Karpas-422 (cell line): ENCODE data around the gene LAMA3. TPM values are rescaled to one million over a fixed set of nuclear protein-coding genes. Genes with fewer than 3 reads are reported as not detected.

Experiments
- DNase-seq: peaks from one replicate; pipeline ENCODE4 v3.0.0-alpha.2; 2015
- H2AFZ ChIP-seq: fragments of 200-600 bp; sonication (generic); 2 replicates; pipeline ENCODE4 v1.6.1; 2014; ENCODE audit warnings: antibody characterized with exemption, low read length, mixed read lengths
- H3K27ac ChIP-seq: fragments of 200-600 bp; sonication (generic); 2 replicates; pipeline ENCODE4 v1.5.1; 2014; ENCODE audit warnings: mild to moderate bottlenecking, low read length, moderate library complexity
- H3K27me3 ChIP-seq: fragments of 200-600 bp; sonication (generic); 2 replicates; pipeline ENCODE4 v1.6.1; 2014; ENCODE audit warnings: low read length, mixed read lengths
- H3K36me3 ChIP-seq: fragments of 200-600 bp; sonication (generic); 2 replicates; pipeline ENCODE4 v1.6.1; 2014; ENCODE audit warnings: low read length, mixed read lengths; ENCODE audit not compliant: insufficient read depth
- H3K4me1 ChIP-seq: fragments of 200-600 bp; sonication (generic); 2 replicates; pipeline ENCODE4 v1.6.1; 2014; ENCODE audit warnings: mild to moderate bottlenecking, low read length, mixed read lengths
- H3K4me2 ChIP-seq: fragments of 200-600 bp; sonication (generic); 2 replicates; pipeline ENCODE4 v1.6.1; 2014; ENCODE audit warnings: low read length, low read depth, mild to moderate bottlenecking; ENCODE audit not compliant: poor library complexity, severe bottlenecking
- H3K4me3 ChIP-seq: fragments of 200-600 bp; sonication (generic); 2 replicates; pipeline ENCODE4 v1.5.1; 2014; ENCODE audit warnings: mild to moderate bottlenecking, antibody characterized with exemption, low read length, mixed read lengths
- H3K79me2 ChIP-seq: fragments of 200-600 bp; sonication (generic); 2 replicates; pipeline ENCODE4 v1.6.1; 2014; ENCODE audit warnings: mild to moderate bottlenecking, low read length, mixed read lengths
- H3K9ac ChIP-seq: fragments of 200-600 bp; sonication (generic); 2 replicates; pipeline ENCODE4 v1.6.0; 2014; ENCODE audit warnings: low read length
- H3K9me2 ChIP-seq: fragments of 200-600 bp; sonication (generic), shearing (Covaris generic); replicated peaks from 2 replicates; pipeline ENCODE4 v1.6.0; 2014; ENCODE audit warnings: mild to moderate bottlenecking, low read length, moderate library complexity; ENCODE audit not compliant: insufficient read depth
- H3K9me3 ChIP-seq: fragments of 300-700, 200-600 bp; sonication (generic); 2 replicates; pipeline ENCODE4 v1.6.1; 2014; ENCODE audit warnings: low read length, mixed read lengths
- H4K20me1 ChIP-seq: fragments of 200-600 bp; sonication (generic); 2 replicates; pipeline ENCODE4 v1.6.1; 2014; ENCODE audit warnings: mild to moderate bottlenecking, antibody characterized with exemption, low read length, low read depth; ENCODE audit not compliant: insufficient read depth
- total RNA-seq: library from RNA; depleted of rRNA; stranded (reverse); fragments of >200 nt; shearing (Covaris generic); gene quantifications from 2 replicates; pipeline ENCODE4 v1.2.3, GENCODE V29; 2014; ENCODE audit warnings: low replicate concordance

LAMA3 gene
- total RNA-seq, 1 experiment from 2014 or later: not detected

DNA sequence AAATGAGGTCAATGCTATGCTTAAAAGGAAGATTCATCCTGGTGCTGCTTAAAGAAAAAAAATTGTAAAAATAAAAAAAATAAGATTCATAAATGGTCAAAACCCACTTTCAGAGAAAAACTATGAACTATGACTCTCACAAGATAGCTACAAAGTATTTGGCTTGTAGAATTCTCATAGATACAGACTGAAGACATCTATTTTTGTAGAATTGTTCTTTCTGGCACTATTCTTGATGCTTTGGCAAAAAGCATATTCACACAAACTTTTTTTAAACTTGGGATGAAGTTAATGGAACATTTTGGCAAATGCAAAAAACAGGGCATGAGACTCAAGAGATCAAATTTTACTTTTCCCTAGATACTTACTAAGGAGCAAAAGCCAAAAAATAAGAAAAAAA is 14.0 kb upstream of the LAMA3 start:
- Histone ChIP-seq H3K9me2 (0 out of 2 replicates have a peak, but pooled peaks cover 4% of the 10 kb centered on the region), H3K4me1 (no peaks in the 10 kb centered on the region), H3K9me3 (no peaks in the 10 kb centered on the region), H3K9ac (no peak overlapping the region), H4K20me1 (no peaks in the 10 kb centered on the region), H3K36me3 (no peaks in the 10 kb centered on the region), H3K4me2 (no peak overlapping the region), H3K4me3 (no peak overlapping the region), H3K79me2 (no peaks in the 10 kb centered on the region), H3K27ac (no peak overlapping the region), H2AFZ (no peak overlapping the region), H3K27me3 (no peaks in the 10 kb centered on the region)
- DNase-seq: no peak

DNA sequence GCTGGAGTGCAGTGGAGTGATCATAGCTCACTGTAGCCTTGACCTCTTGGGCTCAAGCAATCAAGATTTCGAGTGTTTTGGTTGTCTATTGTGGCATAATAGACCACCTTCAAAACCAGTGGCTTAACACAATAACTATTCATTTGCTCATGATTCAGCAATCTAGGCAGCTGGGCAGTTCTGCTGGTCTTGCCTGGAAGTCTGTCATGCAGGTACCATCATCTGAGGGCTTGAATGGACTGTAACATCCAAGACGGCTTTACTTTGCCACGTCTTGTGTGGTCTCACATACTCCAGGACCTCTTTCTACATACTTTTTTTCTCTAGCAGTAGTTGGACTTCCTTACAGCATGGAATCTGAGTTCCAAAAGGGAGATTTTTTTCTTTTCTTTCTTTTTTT is 13.4 kb upstream of the LAMA3 start:
- Histone ChIP-seq H3K9me2 (0 out of 2 replicates have a peak, but pooled peaks cover 4% of the 10 kb centered on the region), H3K79me2 (no peaks in the 10 kb centered on the region), H3K27me3 (no peaks in the 10 kb centered on the region), H3K4me3 (no peak overlapping the region), H4K20me1 (no peaks in the 10 kb centered on the region), H3K4me2 (no peak overlapping the region), H3K9ac (no peak overlapping the region), H3K36me3 (no peaks in the 10 kb centered on the region), H3K9me3 (no peaks in the 10 kb centered on the region), H3K27ac (no peak overlapping the region), H3K4me1 (no peaks in the 10 kb centered on the region), H2AFZ (no peak overlapping the region)
- DNase-seq: no peak

DNA sequence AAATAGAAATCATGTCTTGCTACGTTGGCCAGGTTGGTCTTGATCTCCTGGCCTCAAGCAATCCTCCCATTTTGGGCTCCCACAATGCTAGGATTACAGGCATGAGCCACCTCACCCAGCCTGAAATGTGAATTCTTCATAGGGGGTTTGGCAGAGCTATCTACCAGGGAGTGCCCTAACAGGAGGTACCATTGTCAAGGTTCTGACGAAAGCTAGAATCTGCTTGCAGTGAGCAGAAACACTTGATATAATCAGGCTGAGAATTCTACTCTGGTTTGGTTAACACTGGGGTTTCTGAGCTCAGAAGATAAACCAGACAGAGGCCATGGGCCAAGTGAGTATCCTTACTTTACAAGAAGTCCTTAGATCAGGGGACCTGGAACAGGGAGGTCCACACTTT is 7.2 kb upstream of the LAMA3 start:
- no peak overlapping the region for H3K4me2 ChIP-seq
- no peaks in the 10 kb centered on the region for H4K20me1 ChIP-seq
- no peaks in the 10 kb centered on the region for H3K9me3 ChIP-seq
- H3K9ac ChIP-seq: no peak overlapping the region
- no peak overlapping the region for H3K27ac ChIP-seq
- no peaks in the 10 kb centered on the region for H3K4me1 ChIP-seq
- no peaks in the 10 kb centered on the region for H3K27me3 ChIP-seq
- H3K4me3 ChIP-seq: no peak overlapping the region
- no peak overlapping the region for H2AFZ ChIP-seq
- H3K79me2 ChIP-seq: no peaks in the 10 kb centered on the region
- 0 out of 2 replicates have a peak, but pooled peaks cover 4% of the 10 kb centered on the region for H3K9me2 ChIP-seq
- H3K36me3 ChIP-seq: no peaks in the 10 kb centered on the region
- no peak for DNase-seq

DNA sequence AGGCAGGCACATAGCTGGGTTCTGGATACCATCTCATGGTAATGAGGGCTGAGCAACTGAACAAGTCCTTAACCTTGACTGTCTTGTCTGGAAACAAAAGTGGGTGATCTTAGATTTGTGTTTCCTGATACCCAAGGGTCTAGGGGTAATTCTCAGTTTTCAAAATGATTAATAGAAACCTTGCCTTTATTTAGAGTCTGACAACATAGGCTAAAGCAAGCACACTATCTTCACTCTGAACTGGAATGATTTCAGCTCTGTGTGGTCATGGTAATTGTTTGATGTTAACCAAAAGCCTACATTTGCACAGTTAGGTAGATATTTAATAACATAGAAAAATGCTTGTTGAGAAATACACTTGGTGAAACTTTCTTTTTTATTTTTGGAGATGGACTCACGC is 6.8 kb upstream of the LAMA3 start:
- Histone ChIP-seq H4K20me1 (no peaks in the 10 kb centered on the region), H3K27ac (no peak overlapping the region), H3K4me1 (no peaks in the 10 kb centered on the region), H3K4me3 (no peak overlapping the region), H3K9me2 (0 out of 2 replicates have a peak, but pooled peaks cover 4% of the 10 kb centered on the region), H3K36me3 (no peaks in the 10 kb centered on the region), H3K9ac (no peak overlapping the region), H3K4me2 (no peak overlapping the region), H2AFZ (no peak overlapping the region), H3K9me3 (no peaks in the 10 kb centered on the region), H3K79me2 (no peaks in the 10 kb centered on the region), H3K27me3 (no peaks in the 10 kb centered on the region)
- no peak for DNase-seq

DNA sequence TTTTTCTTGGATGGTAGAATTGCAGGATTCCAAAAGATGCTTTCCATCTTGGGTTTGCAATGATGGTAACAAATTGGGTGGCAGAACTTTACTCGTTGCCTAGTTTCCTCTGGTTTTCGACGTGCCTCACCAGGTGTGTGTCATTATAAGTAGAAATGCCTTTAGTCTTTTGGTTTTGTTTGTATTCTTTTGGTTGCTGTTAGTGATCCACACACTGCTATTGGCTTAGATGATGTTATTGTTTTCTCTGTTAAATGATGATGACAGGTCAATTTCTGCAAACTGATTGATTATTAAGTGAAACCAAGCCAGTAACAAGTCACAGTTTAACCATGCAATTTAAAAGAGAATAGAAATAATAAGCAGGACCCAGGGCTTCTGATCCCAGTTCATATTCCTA is 6.1 kb upstream of the LAMA3 start:
- Histone ChIP-seq H3K9ac (no peak overlapping the region), H3K4me2 (no peak overlapping the region), H3K9me3 (no peaks in the 10 kb centered on the region), H2AFZ (no peak overlapping the region), H3K36me3 (no peaks in the 10 kb centered on the region), H3K9me2 (0 out of 2 replicates have a peak, but pooled peaks cover 4% of the 10 kb centered on the region), H4K20me1 (no peaks in the 10 kb centered on the region), H3K27me3 (no peaks in the 10 kb centered on the region), H3K79me2 (no peaks in the 10 kb centered on the region), H3K4me1 (no peaks in the 10 kb centered on the region), H3K4me3 (no peak overlapping the region), H3K27ac (no peak overlapping the region)
- DNase-seq: no peak

DNA sequence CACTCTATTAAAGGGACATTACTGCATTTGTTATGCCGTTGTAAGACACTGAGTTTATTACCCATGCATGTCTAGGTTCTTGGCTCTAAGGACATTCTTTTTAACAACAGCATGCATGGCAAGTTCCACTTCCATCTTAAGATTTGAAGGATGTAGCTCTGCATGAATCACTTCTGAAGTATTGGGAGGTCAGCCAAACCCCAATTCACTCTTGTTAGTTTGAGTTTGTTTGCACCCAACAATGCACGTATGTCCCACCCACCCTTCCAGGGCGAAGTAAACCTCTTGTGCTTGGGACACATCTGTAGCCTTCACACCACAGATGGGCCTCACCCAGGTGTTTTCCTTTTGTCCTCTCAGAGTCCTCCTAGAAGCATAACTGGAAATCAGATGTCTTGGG is 5.6 kb upstream of the LAMA3 start:
- H3K9ac ChIP-seq: no peak overlapping the region
- H2AFZ ChIP-seq: no peak overlapping the region
- no peaks in the 10 kb centered on the region for H3K9me3 ChIP-seq
- no peak overlapping the region for H3K4me2 ChIP-seq
- no peaks in the 10 kb centered on the region for H3K4me1 ChIP-seq
- H4K20me1 ChIP-seq: no peaks in the 10 kb centered on the region
- H3K9me2 ChIP-seq: 0 out of 2 replicates have a peak, but pooled peaks cover 4% of the 10 kb centered on the region
- no peak overlapping the region for H3K4me3 ChIP-seq
- no peak overlapping the region for H3K27ac ChIP-seq
- no peaks in the 10 kb centered on the region for H3K79me2 ChIP-seq
- no peaks in the 10 kb centered on the region for H3K27me3 ChIP-seq
- DNase-seq: no peak
- no peaks in the 10 kb centered on the region for H3K36me3 ChIP-seq

DNA sequence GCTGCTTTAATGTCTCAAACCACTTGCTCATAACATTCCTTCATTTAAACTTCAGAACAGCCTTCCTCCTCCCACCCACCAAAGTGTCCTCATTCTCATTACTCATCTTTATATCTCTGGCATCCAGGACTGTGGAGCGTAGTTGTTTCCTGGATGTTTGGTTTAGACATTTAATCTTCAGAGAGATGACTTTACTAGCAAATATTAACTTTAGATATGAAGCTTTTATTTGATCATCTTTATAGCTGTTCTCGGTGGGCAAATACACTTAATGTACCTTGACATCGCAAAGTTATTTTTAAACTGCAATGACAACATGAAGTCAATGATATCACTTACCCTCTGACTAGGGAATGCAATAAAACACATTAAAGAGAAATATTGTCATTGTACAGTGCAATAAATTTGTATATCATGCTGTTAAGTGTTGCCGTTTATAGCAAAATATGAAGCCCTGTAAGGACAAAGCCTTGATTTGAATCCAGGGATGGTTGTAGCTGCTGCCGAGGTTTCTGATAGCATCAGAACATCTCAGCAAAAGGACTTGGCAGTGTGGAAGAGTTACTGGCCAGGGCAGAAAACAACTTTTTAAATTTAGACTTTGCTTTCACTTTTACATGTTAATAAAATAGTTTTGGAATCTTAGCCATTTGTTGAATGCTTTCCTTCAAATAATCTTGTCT is 4.6 kb upstream of the LAMA3 start:
- Histone ChIP-seq H3K4me1 (no peaks in the 10 kb centered on the region), H3K36me3 (no peaks in the 10 kb centered on the region), H3K27me3 (no peaks in the 10 kb centered on the region), H3K4me3 (no peak overlapping the region), H3K27ac (no peak overlapping the region), H4K20me1 (no peaks in the 10 kb centered on the region), H3K4me2 (no peak overlapping the region), H3K9ac (no peak overlapping the region), H3K9me3 (no peaks in the 10 kb centered on the region), H2AFZ (no peak overlapping the region), H3K79me2 (no peaks in the 10 kb centered on the region), H3K9me2 (no peaks in the 10 kb centered on the region)
- DNase-seq: no peak

DNA sequence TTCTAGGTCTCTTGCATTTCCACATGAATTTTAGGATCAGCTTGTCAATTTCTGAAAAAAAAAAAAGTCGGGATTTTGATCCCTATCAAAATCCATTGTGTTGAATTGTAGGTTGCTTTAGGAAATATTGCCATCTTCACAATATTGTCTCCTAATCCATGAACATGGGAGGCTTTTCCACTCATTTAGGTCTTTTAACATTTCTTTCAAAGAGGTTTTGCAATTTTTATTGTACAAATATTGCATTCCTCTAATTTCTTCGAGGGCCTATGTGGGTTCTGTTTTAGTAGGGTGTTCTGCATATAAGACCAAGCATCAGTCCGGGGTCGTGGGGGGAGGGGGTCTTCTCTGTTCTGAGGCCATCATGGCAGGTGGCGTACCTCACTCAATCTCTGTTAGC is 725 bp upstream of the LAMA3 start:
- H3K9me3 ChIP-seq: no peaks in the 10 kb centered on the region
- no peaks in the 10 kb centered on the region for H3K9me2 ChIP-seq
- H3K4me1 ChIP-seq: no peaks in the 10 kb centered on the region
- H3K36me3 ChIP-seq: no peaks in the 10 kb centered on the region
- H3K4me3 ChIP-seq: no peak overlapping the region
- no peak overlapping the region for H3K9ac ChIP-seq
- H3K27ac ChIP-seq: no peak overlapping the region
- no peaks in the 10 kb centered on the region for H4K20me1 ChIP-seq
- no peaks in the 10 kb centered on the region for H3K79me2 ChIP-seq
- H3K27me3 ChIP-seq: no peaks in the 10 kb centered on the region
- no peak overlapping the region for H2AFZ ChIP-seq
- no peak overlapping the region for H3K4me2 ChIP-seq
- DNase-seq: no peak
